Measurements from ENCODE around the gene FAM163B.

The FAM163B gene

GRCh38 chr9:133597316-133597957 is 11.8 kb downstream of the FAM163B start:
- no peak for DNase-seq

DNA sequence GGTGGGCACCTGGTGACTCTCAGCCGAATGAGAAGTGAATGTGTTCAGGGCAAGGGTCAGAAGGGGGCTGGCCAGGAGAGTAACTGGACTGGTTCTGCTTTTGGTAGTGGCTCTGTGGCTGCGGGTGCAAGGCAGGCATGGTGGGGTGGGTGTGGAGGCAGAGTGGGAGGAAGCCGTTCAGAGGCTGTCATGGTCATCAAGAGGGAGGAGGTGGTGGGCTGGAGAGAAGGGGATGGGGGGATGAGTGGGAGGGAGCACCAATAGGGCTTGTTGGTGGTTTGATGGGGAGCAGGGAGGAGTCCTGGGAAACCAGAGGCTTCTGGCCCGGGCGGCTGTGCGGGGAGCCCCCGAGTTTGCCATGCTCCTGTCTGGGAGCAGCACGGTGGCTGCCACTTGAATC is 13.3 kb downstream of the FAM163B start:
- no peak for DNase-seq

DNA sequence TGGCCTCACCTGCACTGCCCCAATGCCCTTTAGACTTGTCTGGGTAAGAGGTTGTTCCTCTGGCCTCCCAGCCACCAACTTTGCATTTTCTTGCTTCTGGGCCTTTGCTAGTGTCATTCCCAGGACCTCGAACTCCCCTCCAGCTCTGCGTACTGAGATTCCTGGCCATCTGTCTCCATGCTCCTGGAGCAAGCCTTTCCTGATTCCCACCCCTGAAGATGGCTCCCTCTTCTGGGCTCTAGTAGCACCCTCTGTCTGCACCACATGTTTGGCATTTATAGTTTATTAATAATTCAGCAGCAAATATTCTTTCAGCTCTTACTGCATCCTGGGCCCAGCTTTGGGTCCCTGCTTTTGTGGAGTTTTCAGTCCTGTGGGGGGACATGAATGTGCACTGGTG is 14.9 kb downstream of the FAM163B start:
- DNase-seq = no peak

DNA sequence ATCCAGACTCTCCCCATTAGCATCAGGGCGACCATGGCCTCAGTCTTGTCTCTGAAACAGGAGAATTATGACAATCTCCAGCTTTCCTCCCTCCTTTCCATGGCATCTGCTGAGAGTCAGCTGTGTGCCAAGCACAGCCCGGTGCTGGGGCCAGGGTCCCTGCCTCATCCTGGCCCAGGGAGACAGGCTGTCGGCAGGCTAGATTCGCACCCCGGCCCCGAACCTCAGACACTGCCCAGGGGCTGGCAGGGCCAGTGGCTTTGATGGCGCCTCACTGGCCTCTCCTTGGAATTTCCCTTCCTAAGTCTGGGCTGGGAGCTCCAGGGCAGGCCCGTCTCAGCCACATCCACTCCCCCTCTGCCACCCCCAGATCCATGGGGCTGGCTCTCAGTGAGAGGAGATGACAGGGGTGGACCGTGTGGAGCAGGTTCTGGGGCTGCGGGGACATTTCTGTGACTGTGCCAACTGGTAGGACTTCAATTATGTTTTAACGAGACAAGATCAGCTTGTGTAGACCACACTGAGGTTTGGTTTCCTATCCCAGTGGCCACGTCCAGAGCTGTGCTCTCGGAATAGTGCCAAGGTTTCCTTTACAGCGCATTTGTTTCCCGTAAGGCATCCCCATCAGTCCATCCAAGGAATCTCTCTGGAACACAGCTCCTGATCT is 15.5 kb downstream of the FAM163B start:
- no peak for DNase-seq

DNA sequence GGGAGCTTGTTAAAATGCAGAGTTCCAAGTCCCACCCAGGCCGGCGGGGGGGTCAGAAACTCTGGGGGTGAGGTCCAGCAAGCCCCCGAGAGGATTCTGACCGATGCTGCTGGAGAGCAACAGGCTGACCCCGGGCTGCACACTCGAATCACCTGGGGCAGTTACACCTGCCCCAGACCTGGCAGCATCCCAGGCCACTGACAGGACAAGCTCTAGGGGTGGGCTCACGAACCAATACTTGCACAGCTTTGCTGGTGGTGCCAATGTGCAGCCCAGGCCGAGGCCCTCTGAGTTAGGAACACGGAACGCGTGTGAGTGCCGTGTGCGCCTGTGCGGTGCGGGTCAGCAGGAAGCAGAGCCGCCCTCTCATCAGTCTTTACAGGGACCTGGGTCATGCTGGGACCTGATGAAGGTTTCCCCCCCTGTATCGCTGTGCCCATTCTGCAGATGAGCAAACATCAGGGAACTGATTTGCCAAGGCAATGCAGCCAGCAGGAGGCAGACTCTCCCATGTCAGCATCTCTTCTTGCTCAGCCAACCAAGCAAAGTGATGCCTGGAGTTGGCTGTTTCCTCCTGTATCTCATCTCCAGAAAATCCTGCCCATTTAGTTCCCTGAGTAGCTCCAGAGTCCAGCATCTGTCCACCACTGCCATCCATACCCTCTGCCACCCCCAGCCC is 16.3 kb downstream of the FAM163B start:
- DNase-seq = no peak

DNA sequence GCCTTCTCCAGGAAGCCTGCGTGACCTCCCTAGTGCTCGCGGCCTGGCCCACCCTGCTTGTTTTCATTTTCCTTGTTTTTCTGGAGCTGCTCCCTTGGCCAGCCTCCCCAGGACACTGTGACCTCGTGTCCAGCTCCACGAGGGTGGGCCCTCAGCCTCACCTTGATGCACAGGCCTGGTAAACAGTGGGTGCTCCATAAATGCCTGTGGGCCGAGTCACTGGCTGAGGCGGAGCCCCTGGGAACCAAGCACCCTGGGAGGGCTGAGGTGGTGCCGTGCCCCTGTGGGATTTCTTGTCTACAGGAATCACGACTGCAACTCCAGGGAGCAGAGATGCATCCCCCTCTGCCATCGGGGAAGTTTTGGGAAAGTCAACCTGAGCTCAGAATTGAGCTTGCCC is 17.2 kb downstream of the FAM163B start:
- no peak for DNase-seq

DNA sequence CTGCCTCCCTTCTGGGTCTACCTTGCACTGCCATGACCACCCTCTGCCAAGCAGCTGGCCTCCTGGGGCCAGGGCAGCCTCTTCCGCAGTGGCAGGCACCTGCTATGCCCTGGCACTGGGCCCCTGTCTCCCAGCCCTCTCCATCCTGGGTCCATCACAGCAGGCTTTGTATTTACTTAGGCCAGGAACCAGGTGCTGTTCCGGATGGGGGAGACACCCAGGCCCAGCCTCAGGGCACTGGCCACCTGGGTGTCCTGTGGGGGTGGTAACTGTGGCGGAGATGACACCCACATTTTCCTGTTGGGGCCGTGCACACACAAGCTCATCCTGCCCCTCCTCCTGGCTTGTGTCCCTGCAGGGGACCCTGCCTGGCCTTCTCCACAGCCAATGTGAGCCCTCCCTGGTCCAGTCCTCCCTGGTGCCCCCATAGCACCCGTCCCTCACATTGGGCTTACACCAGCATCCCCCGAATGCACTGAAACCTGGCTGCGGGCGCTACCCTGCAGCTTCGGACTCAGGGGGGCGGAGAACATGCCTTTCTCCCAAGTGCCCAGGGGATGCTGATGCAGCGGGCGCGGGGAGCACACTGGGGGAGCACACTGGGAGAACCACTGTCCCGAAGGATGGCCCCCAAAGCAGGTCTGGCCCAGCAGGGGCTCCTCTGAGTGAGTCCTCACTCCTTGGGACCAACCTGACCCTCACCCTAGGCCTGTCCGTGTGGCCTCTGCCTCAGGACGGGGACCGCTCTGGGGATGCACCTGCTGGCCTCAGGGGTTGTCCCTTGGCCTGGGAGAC is 17.9 kb downstream of the FAM163B start:
- peak; percentile 94 for DNase-seq

DNA sequence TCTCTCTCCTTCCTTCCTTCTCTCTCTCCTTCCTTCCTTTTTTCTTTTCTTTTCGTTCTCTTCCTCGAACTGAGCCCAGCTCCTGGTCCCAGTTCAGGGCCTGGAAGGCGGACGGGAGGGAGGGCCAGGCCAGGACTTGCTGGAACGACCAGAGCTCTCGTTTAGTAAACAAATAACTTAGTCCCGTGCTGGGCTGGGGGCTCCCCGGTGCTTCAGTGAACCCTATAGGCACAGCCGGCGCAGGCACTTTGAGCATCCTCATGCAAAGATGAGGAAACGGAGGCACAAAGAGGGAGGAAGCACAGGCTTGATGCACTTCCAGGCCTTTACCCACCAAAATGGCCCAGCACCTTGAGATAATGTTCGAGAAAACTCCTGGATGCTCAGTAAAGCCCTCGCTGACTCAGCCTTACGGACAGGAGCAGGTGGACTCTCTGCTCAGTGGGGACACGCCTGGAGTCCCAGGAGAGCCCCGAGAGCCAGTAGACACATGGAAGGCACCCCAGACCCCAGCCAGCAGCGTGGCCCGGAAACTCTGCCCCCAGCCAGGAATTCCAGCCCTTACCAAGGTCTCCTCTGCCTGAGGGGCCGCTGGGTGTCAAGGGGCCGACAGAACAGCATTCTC is 18.8 kb downstream of the FAM163B start:
- no peak for DNase-seq

DNA sequence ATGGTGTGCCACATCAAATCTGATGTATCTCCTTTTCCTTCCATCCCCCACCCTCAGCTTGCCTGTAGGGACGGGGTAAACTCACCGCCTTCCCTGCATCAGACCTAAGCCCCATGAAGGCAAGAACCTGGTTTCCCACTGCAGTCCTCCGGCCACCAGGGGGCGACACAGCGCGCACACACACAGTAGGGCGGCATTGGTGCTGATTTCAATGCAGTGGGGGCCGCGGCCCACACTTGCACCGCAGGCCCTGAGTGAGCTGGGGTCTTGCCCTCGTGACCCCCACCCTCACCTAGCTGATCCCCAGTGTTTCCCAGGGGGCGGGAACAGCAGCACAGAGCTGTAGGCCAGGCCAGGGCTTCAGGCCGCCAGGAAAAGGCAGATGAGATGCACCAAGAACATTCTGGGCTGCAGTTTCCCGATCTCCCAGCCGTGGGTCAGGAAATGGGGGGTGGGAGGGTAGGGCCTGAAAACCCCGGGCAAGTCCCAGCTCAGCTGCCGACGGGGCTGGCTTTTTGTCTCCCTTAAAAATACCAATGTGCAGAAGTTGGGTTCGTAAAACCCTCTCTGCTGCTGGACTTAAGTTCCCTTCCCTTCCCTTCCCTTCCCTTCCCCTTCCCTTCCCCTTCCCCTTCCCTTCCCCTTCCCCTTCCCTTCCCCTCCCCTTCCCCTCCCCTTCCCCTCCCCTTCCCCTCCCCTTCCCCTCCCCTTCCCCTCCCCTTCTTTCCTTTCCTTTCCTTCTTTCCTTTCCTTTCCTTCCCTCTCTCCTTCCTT is 19.5 kb downstream of the FAM163B start:
- no peak for DNase-seq

DNA sequence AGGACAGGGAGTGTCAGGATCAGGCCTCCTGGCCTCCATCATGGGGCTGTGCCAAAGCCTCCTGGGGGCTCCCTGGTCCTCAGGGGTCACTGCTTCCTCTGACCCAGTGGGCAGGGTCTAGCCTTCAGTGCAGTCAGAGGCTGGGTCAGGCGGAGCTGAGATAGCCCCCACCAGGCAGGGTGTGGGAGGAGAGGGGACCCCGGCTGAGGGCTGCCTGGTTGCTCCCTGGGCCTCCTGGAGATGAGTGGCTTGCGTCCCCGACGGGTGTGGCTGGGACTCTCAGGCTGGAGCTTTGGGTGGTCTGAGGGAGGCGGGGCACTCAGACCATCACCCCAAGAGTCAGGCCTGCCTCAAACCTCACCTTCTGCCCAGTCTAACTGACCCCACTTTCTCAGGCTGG is 21.7 kb downstream of the FAM163B start:
- no peak for DNase-seq

DNA sequence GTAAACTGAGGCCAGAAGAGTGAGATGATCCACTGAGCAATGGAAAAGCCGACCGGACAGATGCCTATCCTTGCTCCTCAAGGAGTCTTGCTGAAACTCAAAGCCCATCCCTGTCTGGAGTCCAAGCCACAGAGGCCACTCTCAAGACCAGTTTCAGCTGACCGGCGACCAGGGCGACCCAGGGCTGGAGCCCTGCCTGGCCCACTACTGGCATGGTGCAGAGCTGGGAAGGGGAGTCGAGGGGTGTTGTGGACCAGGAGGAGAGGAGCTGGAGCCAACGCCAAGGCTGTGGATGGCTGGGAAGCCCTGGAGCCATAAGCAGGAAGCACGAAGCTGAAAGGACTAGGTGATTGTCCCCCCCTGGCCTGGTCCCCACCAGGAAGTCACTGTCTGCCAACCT is 22.1 kb downstream of the FAM163B start:
- DNase-seq = no peak

GRCh38 chr9:133585481-133586351 is 23.5 kb downstream of the FAM163B start:
- peak; percentile 32 for DNase-seq

- DNase-seq = peak; percentile 93
Measured at GRCh38 chr9:133584559-133585476, 24.4 kb downstream of the FAM163B start.

DNA sequence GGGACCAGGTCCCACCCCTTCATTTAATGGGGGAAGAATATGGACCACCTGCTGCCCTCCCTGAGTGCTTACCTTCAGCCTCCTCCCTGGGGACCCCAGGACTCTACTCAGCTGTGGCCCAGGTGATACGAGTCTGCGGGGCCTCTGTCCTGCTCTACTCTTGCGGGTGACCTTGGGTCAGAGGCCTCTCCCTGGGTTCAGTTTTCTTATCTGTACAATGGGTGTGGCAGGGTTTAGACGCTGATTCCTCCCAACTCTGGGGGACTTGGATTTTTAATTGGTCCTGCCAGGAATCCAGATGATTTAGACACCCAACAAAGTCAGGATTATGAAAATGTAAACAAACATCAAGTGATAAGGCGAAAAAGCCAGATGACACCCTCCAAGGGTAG is 25.0 kb downstream of the FAM163B start:
- no peak for DNase-seq

- no peak for DNase-seq
Measured at GRCh38 chr9:133583586-133583985, 25.6 kb downstream of the FAM163B start.

- DNase-seq = no peak
Measured at GRCh38 chr9:133583111-133583510, 26.1 kb downstream of the FAM163B start.

GRCh38 chr9:133582501-133583045 is 26.6 kb downstream of the FAM163B start:
- no peak for DNase-seq

DNA sequence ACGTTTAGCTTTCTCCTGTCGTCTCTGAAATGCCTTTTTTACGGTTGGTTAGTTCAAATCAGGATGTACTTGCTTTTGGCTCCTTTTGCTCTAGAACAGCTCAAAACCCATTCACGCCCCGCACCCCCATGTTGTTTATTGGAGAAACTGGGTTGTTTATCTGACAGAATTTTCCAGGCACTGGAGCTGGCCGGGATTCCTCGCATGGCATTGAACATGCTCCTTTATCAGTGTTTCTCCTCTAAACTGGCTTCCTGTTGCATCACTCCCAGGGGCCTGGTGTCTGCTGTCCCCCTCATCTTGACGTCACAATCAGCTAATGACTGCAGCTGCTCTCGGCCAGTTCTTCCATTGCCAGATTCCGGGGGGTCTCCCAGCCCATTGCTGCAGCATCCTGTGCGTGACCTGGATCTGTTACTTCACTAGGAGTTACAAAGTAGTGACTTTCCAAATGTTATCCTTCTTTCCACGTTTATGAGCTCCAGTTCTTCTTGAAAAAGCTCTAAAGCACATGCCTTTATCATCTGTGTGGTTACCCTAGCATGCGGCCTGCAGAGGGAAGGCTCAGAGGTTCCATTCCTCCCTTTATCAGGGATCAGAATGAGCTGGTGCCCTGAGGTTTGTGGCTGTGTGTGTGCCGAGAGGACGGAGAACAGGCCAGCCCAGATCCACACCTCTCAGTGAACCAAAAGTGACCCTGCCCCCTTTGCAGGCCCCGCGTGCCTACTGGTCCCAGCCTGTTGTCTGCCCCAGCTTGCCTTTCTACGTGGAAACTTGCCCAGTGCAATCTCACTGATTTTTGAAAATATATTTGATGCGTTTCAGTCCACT is 27.5 kb downstream of the FAM163B start:
- no peak for DNase-seq

GRCh38 chr9:133581011-133581410 is 28.2 kb downstream of the FAM163B start:
- DNase-seq = no peak

All from COR-L47 (cell line).